GM23338 (cell line): ENCODE data around the gene CYP2E1. TPM values are rescaled to one million over a fixed set of nuclear protein-coding genes. Genes with fewer than 3 reads are reported as not detected.

Source experiments
- ATAC-seq: fragments of 200-7000 bp; cut with Tn5 transposase; 3 replicates; pipeline ENCODE4 v1.9.1; 2020
- DNase-seq: peaks from one replicate; pipeline ENCODE4 v3.0.0-alpha.2; 2015; ENCODE audit warnings: low spot score
- H2AFZ ChIP-seq: fragments of 200-600 bp; sonication (generic); 2 replicates; pipeline ENCODE4 v1.8.0; 2016; ENCODE audit warnings: antibody characterized with exemption, mild to moderate bottlenecking, moderate library complexity
- H3F3A ChIP-seq: fragments of 200-600 bp; sonication (generic); replicated peaks from 2 replicates; pipeline ENCODE4 v1.8.0; 2017; ENCODE audit warnings: antibody characterized with exemption, mixed run types, low read depth
- H3K27ac ChIP-seq: fragments of 200-600 bp; sonication (generic); 2 replicates; pipeline ENCODE4 v1.6.1; 2016; ENCODE audit warnings: low read depth
- H3K27me3 ChIP-seq: fragments of 200-600 bp; sonication (generic); 2 replicates; pipeline ENCODE4 v1.8.0; 2016; ENCODE audit warnings: mild to moderate bottlenecking, mixed run types, moderate library complexity; ENCODE audit not compliant: insufficient read depth
- H3K36me3 ChIP-seq: fragments of 200-600 bp; sonication (generic); 2 replicates; pipeline ENCODE4 v1.8.0; 2016; ENCODE audit warnings: mild to moderate bottlenecking; ENCODE audit not compliant: insufficient read depth
- H3K4me1 ChIP-seq: fragments of 200-600 bp; sonication (generic); 2 replicates; pipeline ENCODE4 v1.8.0; 2016; ENCODE audit warnings: mild to moderate bottlenecking, moderate library complexity; ENCODE audit not compliant: insufficient read depth
- H3K4me2 ChIP-seq: fragments of 200-600 bp; sonication (generic); 2 replicates; pipeline ENCODE4 v1.7.1; 2017; ENCODE audit warnings: mixed run types
- H3K4me3 ChIP-seq: fragments of 200-600 bp; sonication (generic); 2 replicates; pipeline ENCODE4 v1.6.1; 2016; ENCODE audit warnings: mixed run types
- H3K79me2 ChIP-seq: fragments of 200-600 bp; sonication (generic); replicated peaks from 2 replicates; pipeline ENCODE4 v1.8.0; 2017; ENCODE audit warnings: mild to moderate bottlenecking; ENCODE audit not compliant: insufficient read depth
- H3K9me2 ChIP-seq: fragments of 200-600 bp; sonication (generic); 2 replicates; pipeline ENCODE4 v1.8.0; 2017; ENCODE audit not compliant: insufficient read depth
- H4K20me1 ChIP-seq: fragments of 200-600 bp; sonication (generic); replicated peaks from 2 replicates; pipeline ENCODE4 v1.8.0; 2017; ENCODE audit warnings: mild to moderate bottlenecking; ENCODE audit not compliant: insufficient read depth
- H3K27ac Mint-ChIP-seq: 2 replicates; pipeline ENCODE4 v1.8.0; 2020; ENCODE audit warnings: inconsistent platforms, mild to moderate bottlenecking, moderate library complexity, mixed read lengths
- H3K27me3 Mint-ChIP-seq: 3 replicates; pipeline ENCODE4 v1.8.0; 2022; ENCODE audit warnings: low read depth, mild to moderate bottlenecking, moderate library complexity, mixed read lengths, inconsistent platforms; ENCODE audit not compliant: insufficient read depth, poor library complexity
- H3K36me3 Mint-ChIP-seq: 3 replicates; pipeline ENCODE4 v1.8.0; 2021; ENCODE audit warnings: low read depth, mild to moderate bottlenecking, inconsistent platforms, moderate library complexity, mixed read lengths
- H3K4me1 Mint-ChIP-seq: 3 replicates; pipeline ENCODE4 v1.8.0; 2020; ENCODE audit warnings: mild to moderate bottlenecking, inconsistent platforms, mixed read lengths
- H3K4me3 Mint-ChIP-seq: 3 replicates; pipeline ENCODE4 v1.8.0; 2021; ENCODE audit warnings: moderate library complexity, mild to moderate bottlenecking, inconsistent platforms, mixed read lengths
- H3K9me3 Mint-ChIP-seq: 3 replicates; pipeline ENCODE4 v1.8.0; 2020; ENCODE audit warnings: moderate library complexity, mild to moderate bottlenecking, inconsistent platforms, mixed read lengths
- CREB1 ChIP-seq: fragments of 250-450 bp; sonication (Bioruptor Pico); IDR thresholded peaks from 2 replicates; pipeline ENCODE4 v1.5.0; 2020; ENCODE audit warnings: low read depth, mild to moderate bottlenecking, moderate library complexity
- ETS1 ChIP-seq: IDR thresholded peaks from 2 replicates; pipeline ENCODE4 v1.6.1; 2016; ENCODE audit warnings: antibody characterized with exemption
- EZH2 ChIP-seq: fragments of 200-600 bp; sonication (generic); IDR thresholded peaks from one replicate; pipeline ENCODE4 v1.8.0; 2017; ENCODE audit warnings: antibody characterized with exemption, mild to moderate bottlenecking, low read depth; ENCODE audit not compliant: unreplicated experiment
- EZH2phosphoT487 ChIP-seq: fragments of 200-600 bp; sonication (generic); IDR thresholded peaks from one replicate; pipeline ENCODE4 v1.8.1; 2018; ENCODE audit warnings: antibody characterized with exemption; ENCODE audit not compliant: unreplicated experiment
- JUNB ChIP-seq: IDR thresholded peaks from one replicate; pipeline ENCODE4 v1.6.1; 2016; ENCODE audit warnings: antibody characterized with exemption; ENCODE audit not compliant: unreplicated experiment
- NANOG ChIP-seq: IDR thresholded peaks from 2 replicates; pipeline ENCODE4 v1.6.1; 2016; ENCODE audit warnings: antibody characterized with exemption, borderline replicate concordance
- POLR2AphosphoS5 ChIP-seq: IDR thresholded peaks from 2 replicates; pipeline ENCODE4 v1.6.1; 2016; ENCODE audit warnings: antibody characterized with exemption, low read depth
- REST ChIP-seq: IDR thresholded peaks from one replicate; pipeline ENCODE4 v1.6.1; 2018; ENCODE audit warnings: antibody characterized with exemption; ENCODE audit not compliant: unreplicated experiment
- ZNF114 ChIP-seq: fragments of 250-450 bp; sonication (Bioruptor Pico); IDR thresholded peaks from 2 replicates; pipeline ENCODE4 v1.5.0; 2020; ENCODE audit warnings: mild to moderate bottlenecking, moderate library complexity
- ZNF331 ChIP-seq: fragments of 250-450 bp; sonication (Bioruptor Pico); IDR thresholded peaks from 2 replicates; pipeline ENCODE4 v1.5.0; 2020; ENCODE audit warnings: low read depth, mild to moderate bottlenecking, moderate library complexity
- ZNF462 ChIP-seq: fragments of 250-450 bp; sonication (Bioruptor Pico); IDR thresholded peaks from 2 replicates; pipeline ENCODE4 v1.5.0; 2020; ENCODE audit warnings: mild to moderate bottlenecking, moderate library complexity
- polyA plus RNA-seq: library from polyadenylated mRNA; unstranded; fragments of >200 nt; fragmentation: Nextera tagmentation; extraction: Ambion mirVana; gene quantifications from 2 replicates; pipeline ENCODE4 v1.2.1, GENCODE V29; 2016
- total RNA-seq: library from RNA; depleted of rRNA; stranded (reverse); fragments of >200 nt; shearing (Covaris generic); gene quantifications from 2 replicates; pipeline ENCODE4 v1.2.3, GENCODE V29; 2014

The CYP2E1 gene
- total and polyA plus RNA-seq, 2 experiments from 2014 or later = 0.97 to 2.2 TPM

GRCh38 chr10:133532871-133533270 is 5.7 kb downstream of the CYP2E1 start:
- TF ChIP-seq REST (no peak), CREB1 (CRISPR knock-in tag) (no peak), POLR2AphosphoS5 (no peak), EZH2phosphoT487 (no peak), JUNB (no peak)
- Histone ChIP-seq H2AFZ (no peak overlapping the region), H4K20me1 (no peaks in the 10 kb centered on the region), H3K4me1 (no peaks in the 10 kb centered on the region; the same call in 1 of the 2 replicates), H3K36me3 (no peaks in the 10 kb centered on the region), H3K9me2 (no peaks in the 10 kb centered on the region), H3K27ac (no peak overlapping the region), H3K79me2 (no peaks in the 10 kb centered on the region), H3K27me3 (peaks cover 50% of the 10 kb centered on the region), H3F3A (no peaks in the 10 kb centered on the region), H3K4me2 (no peak overlapping the region), H3K4me3 (no peak overlapping the region)
- ATAC-seq (no peak), DNase-seq (no peak)
- Mint-ChIP-seq H3K4me3 (no peak overlapping the region), H3K27me3 (peaks cover 50% of the 10 kb centered on the region), H3K27ac (no peak overlapping the region), H3K4me1 (peaks cover 7% of the 10 kb centered on the region; the same call in 2 of the 3 replicates), H3K36me3 (peaks cover 3% of the 10 kb centered on the region; the same call in 2 of the 3 replicates), H3K9me3 (peaks cover 58% of the 10 kb centered on the region)

- H2AFZ ChIP-seq = no peak overlapping the region
- H3K27ac Mint-ChIP-seq = no peak overlapping the region
- H3K4me1 Mint-ChIP-seq = peaks cover 5% of the 10 kb centered on the region; the same call in 2 of the 3 replicates
- no peak overlapping the region for H3K4me2 ChIP-seq
- H3K4me1 ChIP-seq = no peaks in the 10 kb centered on the region; the same call in 1 of the 2 replicates
- DNase-seq (no peak), ATAC-seq (no peak)
- H3K4me3 ChIP-seq = no peak overlapping the region
- H4K20me1 ChIP-seq = no peaks in the 10 kb centered on the region
- H3K36me3 Mint-ChIP-seq = peaks cover 3% of the 10 kb centered on the region; the same call in 2 of the 3 replicates
- no peaks in the 10 kb centered on the region for H3K36me3 ChIP-seq
- no peak overlapping the region for H3K27ac ChIP-seq
- H3K9me3 Mint-ChIP-seq = peaks cover 54% of the 10 kb centered on the region
- H3K27me3 Mint-ChIP-seq = peaks cover 35% of the 10 kb centered on the region
- TF ChIP-seq CREB1 (CRISPR knock-in tag) (no peak), EZH2 (no peak), ZNF114 (CRISPR knock-in tag) (no peak), JUNB (no peak), EZH2phosphoT487 (no peak), POLR2AphosphoS5 (no peak), ZNF331 (CRISPR knock-in tag) (no peak), ETS1 (no peak), NANOG (no peak), ZNF462 (CRISPR knock-in tag) (no peak)
- H3K27me3 ChIP-seq = peaks cover 34% of the 10 kb centered on the region
- H3F3A ChIP-seq = no peaks in the 10 kb centered on the region
- no peak overlapping the region for H3K4me3 Mint-ChIP-seq
- no peaks in the 10 kb centered on the region for H3K9me2 ChIP-seq
- H3K79me2 ChIP-seq = no peaks in the 10 kb centered on the region
These were observed 7.3 kb downstream of the CYP2E1 start for GRCh38 chr10:133534417-133534816.
